Erythroblast (primary cell): ENCODE data around the gene HES5.

Source experiments
- GATA1 ChIP-seq: IDR thresholded peaks from 2 replicates; pipeline ENCODE4 v1.6.1; 2011; ENCODE audit warnings: low read depth, mild to moderate bottlenecking, control low read depth, low read length, moderate library complexity
- POLR2A ChIP-seq: IDR thresholded peaks from 2 replicates; pipeline ENCODE4 v1.6.1; 2011; ENCODE audit warnings: mild to moderate bottlenecking, low read length

- TF ChIP-seq POLR2A = no peak
- TF ChIP-seq GATA1 = no peak
Measured at GRCh38 chr1:2502210-2502609, 27.9 kb downstream of the HES5 start.
